Neuronal stem cell (in vitro differentiated cells): ENCODE data around the gene RBPJL. TPM values are rescaled to one million over a fixed set of nuclear protein-coding genes. Genes with fewer than 3 reads are reported as not detected.

Source experiments
- DNase-seq: peaks from one replicate; pipeline ENCODE4 v3.0.0-alpha.2; 2013; ENCODE audit warnings: low spot score
- H2AFZ ChIP-seq: one replicate; pipeline ENCODE4 v1.6.1; 2013; ENCODE audit warnings: mild to moderate bottlenecking, low read length, inconsistent platforms
- H2AK5ac ChIP-seq: 2 replicates; pipeline ENCODE4 v1.6.1; 2013; ENCODE audit warnings: low read depth, mild to moderate bottlenecking, inconsistent platforms, low read length, moderate library complexity, mixed read lengths
- H2BK120ac ChIP-seq: 2 replicates; pipeline ENCODE4 v1.6.1; 2013; ENCODE audit warnings: low read depth, mild to moderate bottlenecking, inconsistent platforms, low read length, moderate library complexity, mixed read lengths
- H2BK12ac ChIP-seq: one replicate; pipeline ENCODE4 v1.6.1; 2013; ENCODE audit warnings: low read length, inconsistent platforms
- H2BK15ac ChIP-seq: 2 replicates; pipeline ENCODE4 v1.6.1; 2013; ENCODE audit warnings: mild to moderate bottlenecking, low read length, inconsistent platforms, mixed read lengths
- H2BK5ac ChIP-seq: one replicate; pipeline ENCODE4 v1.6.1; 2013; ENCODE audit warnings: inconsistent platforms, mild to moderate bottlenecking, low read length, moderate library complexity
- H3K14ac ChIP-seq: one replicate; pipeline ENCODE4 v1.6.1; 2013; ENCODE audit warnings: low read length, inconsistent platforms
- H3K18ac ChIP-seq: 2 replicates; pipeline ENCODE4 v1.6.1; 2013; ENCODE audit warnings: low read length, inconsistent platforms
- H3K23ac ChIP-seq: 2 replicates; pipeline ENCODE4 v1.6.1; 2013; ENCODE audit warnings: low read depth, mild to moderate bottlenecking, mixed read lengths, low read length, inconsistent platforms; ENCODE audit not compliant: poor library complexity
- H3K27ac ChIP-seq: replicated peaks from 3 replicates; pipeline ENCODE4 v1.5.1; 2013; ENCODE audit warnings: low read length, inconsistent platforms
- H3K27me3 ChIP-seq, 3 experiments: 2 replicates each; pipeline ENCODE4 v1.6.1; 2013; ENCODE audit warnings: low read length in 3 of 3, mild to moderate bottlenecking in 2 of 3, inconsistent platforms in 1 of 3, low read depth in 1 of 3, mixed read lengths in 1 of 3, moderate library complexity in 1 of 3; ENCODE audit not compliant: control insufficient read depth in 3 of 3, insufficient read depth in 3 of 3
- H3K36me3 ChIP-seq, 2 donors: replicated peaks in 1 of 2; 2 replicates each; pipeline ENCODE4 v1.6.1; 2013; ENCODE audit warnings: low read length in 2 of 2; ENCODE audit not compliant: control insufficient read depth in 2 of 2, insufficient read depth in 2 of 2
- H3K4ac ChIP-seq: 2 replicates; pipeline ENCODE4 v1.6.1; 2013; ENCODE audit warnings: inconsistent platforms, mild to moderate bottlenecking, low read length, moderate library complexity
- H3K4me1 ChIP-seq, 2 donors: 1 replicate in 1 of 2; 2 replicates in 1 of 2; pipeline ENCODE4 v1.6.1; 2013; ENCODE audit warnings: low read length in 2 of 2, low read depth in 1 of 2; ENCODE audit not compliant: control insufficient read depth in 2 of 2, insufficient read depth in 1 of 2
- H3K4me2 ChIP-seq: one replicate; pipeline ENCODE4 v1.6.1; 2013; ENCODE audit warnings: mild to moderate bottlenecking, low read length, inconsistent platforms; ENCODE audit not compliant: insufficient read depth, poor library complexity, severe bottlenecking
- H3K4me3 ChIP-seq, 2 donors: 2 replicates each; pipeline ENCODE4 v1.5.1; 2013; ENCODE audit warnings: low read length in 2 of 2, mild to moderate bottlenecking in 2 of 2, inconsistent platforms in 1 of 2, moderate library complexity in 1 of 2
- H3K79me1 ChIP-seq: one replicate; pipeline ENCODE4 v1.6.1; 2013; ENCODE audit warnings: low read depth, mild to moderate bottlenecking, inconsistent platforms, low read length, moderate library complexity
- H3K9ac ChIP-seq: one replicate; pipeline ENCODE4 v1.6.1; 2013; ENCODE audit warnings: mild to moderate bottlenecking, low read depth, low read length, inconsistent platforms; ENCODE audit not compliant: poor library complexity
- H3K9me3 ChIP-seq, 2 donors: replicated peaks in 1 of 2; 2 replicates each; pipeline versions ENCODE3 to v1.6.1; 2013; ENCODE audit warnings: low read length in 2 of 2, mild to moderate bottlenecking in 2 of 2, inconsistent platforms in 1 of 2, low read depth in 1 of 2, mixed read lengths in 1 of 2, moderate library complexity in 1 of 2; ENCODE audit not compliant: control insufficient read depth in 2 of 2, insufficient read depth in 1 of 2
- H4K8ac ChIP-seq: one replicate; pipeline ENCODE4 v1.6.1; 2013; ENCODE audit warnings: low read depth, mild to moderate bottlenecking, inconsistent platforms, low read length, moderate library complexity
- H4K91ac ChIP-seq: one replicate; pipeline ENCODE4 v1.6.1; 2013; ENCODE audit warnings: low read length, low read depth, mild to moderate bottlenecking, inconsistent platforms; ENCODE audit not compliant: poor library complexity
- WGBS, 2 donors: extraction: QIAGEN DNeasy Blood & Tissue Kit; methylation state at CpG; one replicate each; pipeline ENCODE4 v1.1.7; 2013; ENCODE audit warnings: missing lambda C conversion rate in 2 of 2, mixed read lengths in 1 of 2; ENCODE audit not compliant: insufficient read length in 2 of 2, insufficient replicate concordance in 1 of 2; ENCODE audit errors: extremely low coverage in 2 of 2; 5-methylcytosine and 5-hydroxymethylcytosine counted together
- polyA plus RNA-seq, 2 experiments: library from polyadenylated mRNA; stranded (reverse); fragments of 200-250 nt; gene quantifications; one replicate each; pipeline ENCODE4 v1.2.3, GENCODE V29; 2013

RBPJL gene, protein sequence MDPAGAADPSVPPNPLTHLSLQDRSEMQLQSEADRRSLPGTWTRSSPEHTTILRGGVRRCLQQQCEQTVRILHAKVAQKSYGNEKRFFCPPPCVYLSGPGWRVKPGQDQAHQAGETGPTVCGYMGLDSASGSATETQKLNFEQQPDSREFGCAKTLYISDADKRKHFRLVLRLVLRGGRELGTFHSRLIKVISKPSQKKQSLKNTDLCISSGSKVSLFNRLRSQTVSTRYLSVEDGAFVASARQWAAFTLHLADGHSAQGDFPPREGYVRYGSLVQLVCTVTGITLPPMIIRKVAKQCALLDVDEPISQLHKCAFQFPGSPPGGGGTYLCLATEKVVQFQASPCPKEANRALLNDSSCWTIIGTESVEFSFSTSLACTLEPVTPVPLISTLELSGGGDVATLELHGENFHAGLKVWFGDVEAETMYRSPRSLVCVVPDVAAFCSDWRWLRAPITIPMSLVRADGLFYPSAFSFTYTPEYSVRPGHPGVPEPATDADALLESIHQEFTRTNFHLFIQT
- polyA plus RNA-seq (2013, experiment 1 of 2), result not detected
- 0.04 TPM for polyA plus RNA-seq (2013, experiment 2 of 2)

- peak within 1 kb of the TSS; percentile 98 for H3K18ac ChIP-seq
- DNase-seq, result no peak
Observed at GRCh38 chr20:45306431-45306982, at the start of gene RBPJL. RBPJL (plus strand) TSS chr20:45306840; CDS start chr20:45306923, 83 bp downstream.

DNA sequence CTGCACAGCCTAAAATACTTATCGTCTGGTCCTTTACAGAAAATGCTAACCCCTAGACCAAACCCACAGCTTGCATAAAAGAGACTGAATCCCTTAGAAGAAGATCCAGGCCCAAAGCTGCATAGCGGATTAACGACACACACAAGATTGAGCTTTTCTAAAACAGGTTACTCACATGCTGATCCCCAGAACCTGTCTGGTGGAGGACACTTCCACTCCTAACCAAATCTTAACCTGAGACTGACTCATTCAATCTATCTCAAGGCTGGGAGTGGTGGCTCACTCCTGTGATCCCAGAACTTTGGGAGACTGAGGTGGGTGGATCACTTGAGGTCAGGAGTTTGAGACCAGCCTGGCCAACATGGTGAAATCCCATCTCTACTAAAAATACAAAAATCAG lies 49.5 kb upstream of the RBPJL start:
- Histone ChIP-seq H3K36me3 (no peaks in the 10 kb centered on the region), H3K27me3 (peaks cover 0 to 15% (median 0%) of the 10 kb centered on the region in 3 experiments), H3K4me2 (no peak overlapping the region), H4K8ac (no peak overlapping the region), H2BK15ac (no peak overlapping the region), H3K18ac (no peak overlapping the region), H3K23ac (no peak overlapping the region), H3K4me3 (no peak overlapping the region), H3K9me3 (no peaks in the 10 kb centered on the region), H3K4me1 (peaks cover 12 to 17% of the 10 kb centered on the region in 2 donors), H3K4ac (no peak overlapping the region), H2AFZ (no peak overlapping the region), H2BK12ac (no peak overlapping the region), H3K27ac (no peak overlapping the region), H4K91ac (no peak overlapping the region), H2AK5ac (no peak overlapping the region), H3K9ac (no peak overlapping the region), H3K79me1 (no peaks in the 10 kb centered on the region), H2BK5ac (no peak overlapping the region), H3K14ac (no peak overlapping the region), H2BK120ac (no peak overlapping the region)
- WGBS, 2 donors, result no CpG with 5 or more reads among the region's 3 CpGs
- DNase-seq, result no peak

More at GRCh38 chr20:45306431-45306982, at the start of gene RBPJL:
- Histone ChIP-seq H4K91ac (no peak within 1 kb of the TSS), H2AK5ac (peak within 1 kb of the TSS; percentile 44), H3K4me2 (no peak within 1 kb of the TSS), H3K23ac (peak within 1 kb of the TSS; percentile 90), H2BK5ac (no peak within 1 kb of the TSS), H4K8ac (peak within 1 kb of the TSS; percentile 93), H3K27ac (no peak within 1 kb of the TSS), H3K27me3 (peaks cover 0 to 30% (median 26%) of the 10 kb centered on the region in 3 experiments), H3K9me3 (no peaks in the 10 kb centered on the region), H2AFZ (peak within 1 kb of the TSS; percentile 45), H3K9ac (peak within 1 kb of the TSS; percentile 92), H3K36me3 (no peaks in the 10 kb centered on the region), H3K14ac (no peak within 1 kb of the TSS), H2BK12ac (no peak within 1 kb of the TSS), H3K4ac (peak within 1 kb of the TSS; percentile 79), H2BK15ac (peak within 1 kb of the TSS; percentile 75), H3K79me1 (no peaks in the 10 kb centered on the region), H3K4me1 (peaks cover 0 to 2% of the 10 kb centered on the region in 2 donors), H2BK120ac (peak within 1 kb of the TSS; percentile 40), H3K4me3 (no peak within 1 kb of the TSS)
- WGBS, 2 donors, result no CpG with 5 or more reads among the region's 41 CpGs

- no peaks in the 10 kb centered on the region for H3K9me3 ChIP-seq
- no peak overlapping the region for H2AK5ac ChIP-seq
- no peak overlapping the region for H2BK12ac ChIP-seq
- no peak overlapping the region for H3K27ac ChIP-seq
- no peak for DNase-seq
- no peak overlapping the region for H2BK5ac ChIP-seq
- H3K23ac ChIP-seq, result no peak overlapping the region
- no peak overlapping the region for H2AFZ ChIP-seq
- no peaks in the 10 kb centered on the region for H3K36me3 ChIP-seq
- H3K4me3 ChIP-seq, result no peak overlapping the region
- H3K9ac ChIP-seq, result no peak overlapping the region
- H3K4me1 ChIP-seq, result peaks cover 12 to 17% of the 10 kb centered on the region in 2 donors
- no peak overlapping the region for H2BK120ac ChIP-seq
- H4K8ac ChIP-seq, result no peak overlapping the region
- no peaks in the 10 kb centered on the region for H3K79me1 ChIP-seq
- no peak overlapping the region for H3K4ac ChIP-seq
- no peak overlapping the region for H3K18ac ChIP-seq
- no CpG with 5 or more reads among the region's 7 CpGs for WGBS, 2 donors
- no peak overlapping the region for H4K91ac ChIP-seq
- no peak overlapping the region for H3K14ac ChIP-seq
- no peak overlapping the region for H2BK15ac ChIP-seq
- peaks cover 0 to 11% (median 0%) of the 10 kb centered on the region in 3 experiments for H3K27me3 ChIP-seq
- H3K4me2 ChIP-seq, result no peak overlapping the region
Observed at GRCh38 chr20:45257711-45258110, 48.9 kb upstream of the RBPJL start.

DNA sequence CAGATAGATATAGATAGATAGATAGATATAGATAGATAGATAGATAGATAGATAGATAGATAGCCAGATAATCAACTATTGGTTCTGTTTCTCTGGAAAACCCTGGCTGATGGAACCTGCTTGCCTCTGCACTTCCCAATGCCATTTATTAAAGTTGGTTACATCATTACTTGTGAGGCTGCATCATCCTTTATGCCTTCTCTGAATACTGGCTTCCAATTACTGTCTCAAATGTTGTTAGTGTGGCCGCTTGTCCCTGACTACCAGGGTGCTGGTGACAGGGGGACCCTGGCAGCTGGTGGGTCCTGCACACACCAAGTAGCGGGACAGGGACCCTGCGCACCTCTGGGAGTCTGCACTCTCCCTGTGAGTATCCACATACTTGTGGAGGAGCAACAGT lies 48.4 kb upstream of the RBPJL start:
- Histone ChIP-seq H3K4me1 (peaks cover 12 to 17% of the 10 kb centered on the region in 2 donors), H3K79me1 (no peaks in the 10 kb centered on the region), H3K27ac (no peak overlapping the region), H3K4me3 (no peak overlapping the region), H2BK120ac (no peak overlapping the region), H2BK5ac (no peak overlapping the region), H3K9me3 (no peaks in the 10 kb centered on the region), H4K8ac (no peak overlapping the region), H3K27me3 (peaks cover 0 to 8% (median 0%) of the 10 kb centered on the region in 3 experiments), H4K91ac (no peak overlapping the region), H2BK15ac (no peak overlapping the region), H3K4ac (no peak overlapping the region), H3K9ac (no peak overlapping the region), H2BK12ac (no peak overlapping the region), H3K23ac (no peak overlapping the region), H3K14ac (no peak overlapping the region), H2AK5ac (no peak overlapping the region), H3K4me2 (no peak overlapping the region), H3K36me3 (no peaks in the 10 kb centered on the region), H2AFZ (no peak overlapping the region), H3K18ac (peak overlapping the region; percentile 56)
- no peak for DNase-seq
- WGBS, 2 donors, result no CpG with 5 or more reads among the region's 3 CpGs
